Astrocyte (in vitro differentiated cells and primary cell): ENCODE results near the gene TFDP2. TPM values are rescaled to one million over a fixed set of nuclear protein-coding genes. Genes with fewer than 3 reads are reported as not detected.

Source experiments
- DNase-seq: peaks from one replicate; pipeline ENCODE4 v3.0.0-alpha.2; 2010; ENCODE audit warnings: low read depth
- FAIRE-seq: peaks from 2 replicates; lab custom pipeline; 2011; peaks lifted over from hg19 to GRCh38; lab: Jason Lieb, UNC
- H2AFZ ChIP-seq: 2 replicates; pipeline ENCODE4 v1.6.0; 2012; ENCODE audit warnings: low read depth, low read length, inconsistent platforms
- H3K27ac ChIP-seq: 2 replicates; pipeline ENCODE4 v1.5.1; 2011; ENCODE audit warnings: low read depth, low read length, inconsistent platforms
- H3K27me3 ChIP-seq: 2 replicates; pipeline ENCODE4 v1.6.0; 2011; ENCODE audit warnings: low read length, inconsistent platforms; ENCODE audit not compliant: insufficient read depth
- H3K36me3 ChIP-seq: 2 replicates; pipeline ENCODE4 v1.5.1; 2011; ENCODE audit warnings: low read length, inconsistent platforms; ENCODE audit not compliant: insufficient read depth
- H3K4me1 ChIP-seq: 2 replicates; pipeline ENCODE4 v1.5.1; 2011; ENCODE audit warnings: low read length, inconsistent platforms; ENCODE audit not compliant: insufficient read depth
- H3K4me2 ChIP-seq: 2 replicates; pipeline ENCODE4 v1.6.0; 2012; ENCODE audit warnings: low read length, inconsistent platforms
- H3K4me3 ChIP-seq: 2 replicates; pipeline ENCODE4 v1.5.1; 2011; ENCODE audit warnings: low read depth, mild to moderate bottlenecking, low read length, inconsistent platforms; ENCODE audit not compliant: insufficient read depth
- H3K79me2 ChIP-seq: 2 replicates; pipeline ENCODE4 v1.6.0; 2012; ENCODE audit warnings: mild to moderate bottlenecking, low read length, inconsistent platforms; ENCODE audit not compliant: insufficient read depth
- H3K9ac ChIP-seq: 2 replicates; pipeline ENCODE4 v1.6.0; 2012; ENCODE audit warnings: mild to moderate bottlenecking, low read length, inconsistent platforms
- H3K9me3 ChIP-seq: 2 replicates; pipeline ENCODE4 v1.5.1; 2012; ENCODE audit warnings: low read depth, mild to moderate bottlenecking, low read length, inconsistent platforms; ENCODE audit not compliant: insufficient read depth
- H4K20me1 ChIP-seq: 2 replicates; pipeline ENCODE4 v1.6.0; 2012; ENCODE audit warnings: low read length, inconsistent platforms; ENCODE audit not compliant: insufficient read depth
- H3K27ac Mint-ChIP-seq: one replicate; pipeline ENCODE4 v1.8.0; 2021; ENCODE audit warnings: mild to moderate bottlenecking, mixed read lengths; ENCODE audit not compliant: unreplicated experiment
- H3K27me3 Mint-ChIP-seq: one replicate; pipeline ENCODE4 v1.8.0; 2021; ENCODE audit warnings: low read depth, mixed read lengths; ENCODE audit not compliant: unreplicated experiment
- H3K36me3 Mint-ChIP-seq: one replicate; pipeline ENCODE4 v1.8.0; 2021; ENCODE audit warnings: low read depth, mixed read lengths; ENCODE audit not compliant: unreplicated experiment
- H3K4me1 Mint-ChIP-seq: one replicate; pipeline ENCODE4 v1.8.0; 2021; ENCODE audit warnings: low read depth, mixed read lengths; ENCODE audit not compliant: unreplicated experiment
- H3K4me3 Mint-ChIP-seq: one replicate; pipeline ENCODE4 v1.8.0; 2021; ENCODE audit warnings: mild to moderate bottlenecking, moderate library complexity, mixed read lengths; ENCODE audit not compliant: unreplicated experiment
- H3K9me3 Mint-ChIP-seq: one replicate; pipeline ENCODE4 v1.8.0; 2021; ENCODE audit warnings: mild to moderate bottlenecking, mixed read lengths; ENCODE audit not compliant: unreplicated experiment
- EZH2 ChIP-seq: IDR thresholded peaks from 2 replicates; pipeline ENCODE4 v1.6.1; 2012; ENCODE audit warnings: mild to moderate bottlenecking, low read length, inconsistent platforms; ENCODE audit not compliant: insufficient read depth
- total RNA-seq: library from RNA; stranded (reverse); gene quantifications from 2 replicates; pipeline ENCODE4 v1.2.1, GENCODE V29; 2021
- TF ChIP-seq, protein P1 (sequence below): IDR thresholded peaks from 2 replicates; pipeline ENCODE4 v1.5.1; 2011; ENCODE audit warnings: low read depth, mild to moderate bottlenecking, inconsistent platforms, low read length, moderate library complexity; ENCODE audit not compliant: insufficient read depth

The TFDP2 gene
- total RNA-seq, 1 donor from 2014 or later, result 51.0 TPM

DNA sequence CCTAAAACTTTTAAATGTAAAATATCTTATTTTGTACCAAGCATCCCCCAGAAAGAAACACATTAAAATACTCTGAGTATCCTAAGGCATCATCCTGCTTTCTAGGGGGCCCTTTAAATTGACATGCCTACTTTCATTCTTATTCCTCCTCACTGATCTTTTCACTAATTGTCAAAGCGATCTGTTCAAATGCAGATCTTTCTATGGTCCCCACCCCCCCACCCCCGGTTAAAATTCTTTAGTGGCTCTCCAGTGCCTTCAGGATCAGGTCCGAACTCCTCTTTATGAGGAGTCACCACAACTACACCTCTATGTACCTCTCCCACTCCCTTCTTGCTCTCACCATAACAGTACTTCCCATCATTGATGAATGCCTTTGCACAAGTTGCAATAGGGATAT, 19.2 kb upstream of the TFDP2 start:
- H3K4me1 Mint-ChIP-seq, result peaks cover 12% of the 10 kb centered on the region
- Histone ChIP-seq H3K27ac (no peak overlapping the region), H3K27me3 (no peaks in the 10 kb centered on the region), H4K20me1 (no peaks in the 10 kb centered on the region), H3K9me3 (no peaks in the 10 kb centered on the region), H3K4me1 (peaks cover 4% of the 10 kb centered on the region), H3K4me3 (no peak overlapping the region), H2AFZ (no peak overlapping the region), H3K79me2 (no peaks in the 10 kb centered on the region), H3K4me2 (no peak overlapping the region), H3K9ac (no peak overlapping the region), H3K36me3 (peaks cover 18% of the 10 kb centered on the region)
- no peak for FAIRE-seq
- no peaks in the 10 kb centered on the region for H3K9me3 Mint-ChIP-seq
- H3K4me3 Mint-ChIP-seq, result no peak overlapping the region
- no peak overlapping the region for H3K27ac Mint-ChIP-seq
- DNase-seq, result no peak
- peaks cover 6% of the 10 kb centered on the region for H3K36me3 Mint-ChIP-seq
- H3K27me3 Mint-ChIP-seq, result no peaks in the 10 kb centered on the region
- TF ChIP-seq EZH2, result no peak
- TF ChIP-seq, protein P1, sequence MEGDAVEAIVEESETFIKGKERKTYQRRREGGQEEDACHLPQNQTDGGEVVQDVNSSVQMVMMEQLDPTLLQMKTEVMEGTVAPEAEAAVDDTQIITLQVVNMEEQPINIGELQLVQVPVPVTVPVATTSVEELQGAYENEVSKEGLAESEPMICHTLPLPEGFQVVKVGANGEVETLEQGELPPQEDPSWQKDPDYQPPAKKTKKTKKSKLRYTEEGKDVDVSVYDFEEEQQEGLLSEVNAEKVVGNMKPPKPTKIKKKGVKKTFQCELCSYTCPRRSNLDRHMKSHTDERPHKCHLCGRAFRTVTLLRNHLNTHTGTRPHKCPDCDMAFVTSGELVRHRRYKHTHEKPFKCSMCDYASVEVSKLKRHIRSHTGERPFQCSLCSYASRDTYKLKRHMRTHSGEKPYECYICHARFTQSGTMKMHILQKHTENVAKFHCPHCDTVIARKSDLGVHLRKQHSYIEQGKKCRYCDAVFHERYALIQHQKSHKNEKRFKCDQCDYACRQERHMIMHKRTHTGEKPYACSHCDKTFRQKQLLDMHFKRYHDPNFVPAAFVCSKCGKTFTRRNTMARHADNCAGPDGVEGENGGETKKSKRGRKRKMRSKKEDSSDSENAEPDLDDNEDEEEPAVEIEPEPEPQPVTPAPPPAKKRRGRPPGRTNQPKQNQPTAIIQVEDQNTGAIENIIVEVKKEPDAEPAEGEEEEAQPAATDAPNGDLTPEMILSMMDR, result no peak

DNA sequence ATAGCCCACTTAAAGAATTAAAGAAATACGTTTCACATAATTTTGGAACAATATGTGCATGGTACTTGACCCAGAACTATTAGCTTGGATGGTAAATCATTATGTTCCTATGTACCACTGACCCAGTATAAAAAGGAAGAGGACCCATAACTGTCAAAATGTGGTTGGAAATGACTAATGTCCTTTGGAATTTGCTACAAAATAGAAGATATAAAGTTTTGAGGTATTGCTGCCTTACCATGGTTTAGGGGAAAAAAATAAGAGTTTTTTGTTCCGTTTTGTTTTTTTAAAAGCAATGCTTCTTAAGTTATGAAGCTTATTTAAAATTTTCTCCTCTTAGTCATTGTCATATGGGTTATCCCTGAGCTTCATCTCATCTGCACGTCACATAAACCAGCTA, 15.8 kb upstream of the TFDP2 start:
- Histone ChIP-seq H3K4me2 (peak overlapping the region; percentile 6), H3K9me3 (no peaks in the 10 kb centered on the region), H3K79me2 (no peaks in the 10 kb centered on the region), H3K4me1 (peaks cover 4% of the 10 kb centered on the region), H2AFZ (no peak overlapping the region), H3K9ac (no peak overlapping the region), H3K27ac (no peak overlapping the region), H4K20me1 (no peaks in the 10 kb centered on the region), H3K4me3 (no peak overlapping the region), H3K36me3 (peaks cover 15% of the 10 kb centered on the region), H3K27me3 (no peaks in the 10 kb centered on the region)
- H3K9me3 Mint-ChIP-seq, result no peaks in the 10 kb centered on the region
- H3K27me3 Mint-ChIP-seq, result no peaks in the 10 kb centered on the region
- H3K27ac Mint-ChIP-seq, result no peak overlapping the region
- no peak overlapping the region for H3K4me3 Mint-ChIP-seq
- H3K4me1 Mint-ChIP-seq, result peaks cover 12% of the 10 kb centered on the region
- FAIRE-seq, result peak; percentile 26
- TF ChIP-seq EZH2, result no peak
- TF ChIP-seq, protein P1, result no peak
- DNase-seq, result peak; percentile 4
- H3K36me3 Mint-ChIP-seq, result peaks cover 6% of the 10 kb centered on the region

DNA sequence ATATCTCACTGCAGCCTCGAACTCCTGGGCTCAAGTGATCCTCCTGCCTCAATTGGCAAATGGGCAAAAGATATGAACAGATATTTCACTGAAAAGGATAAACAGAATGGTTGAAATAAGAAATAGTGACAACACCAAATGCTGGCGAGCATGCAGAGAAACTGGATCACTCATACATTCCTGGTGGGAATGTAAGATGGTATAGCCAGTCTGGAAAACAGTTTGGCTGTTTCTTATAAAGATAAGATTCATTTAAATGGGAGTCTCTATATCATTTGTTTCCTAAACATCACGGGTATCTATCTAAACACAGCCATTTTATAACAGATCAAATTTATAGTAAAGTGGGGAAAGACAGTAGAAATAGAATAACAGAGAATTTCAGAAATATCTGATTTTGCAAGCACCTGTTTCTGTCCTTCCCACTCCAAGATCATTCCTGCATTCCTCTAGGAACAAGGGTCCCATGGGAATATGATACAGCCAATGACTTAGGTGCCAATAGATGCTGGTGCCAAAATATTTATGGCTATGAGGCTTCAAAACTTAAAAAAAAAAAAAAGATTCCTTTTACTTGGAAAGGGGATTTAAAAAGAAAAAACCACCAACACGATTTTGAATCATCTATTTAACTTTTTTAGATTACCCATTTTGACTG, 9.9 kb upstream of the TFDP2 start:
- no peaks in the 10 kb centered on the region for H3K4me1 ChIP-seq
- H3K79me2 ChIP-seq, result no peaks in the 10 kb centered on the region
- H3K4me2 ChIP-seq, result no peak overlapping the region
- H3K9me3 ChIP-seq, result no peaks in the 10 kb centered on the region
- H2AFZ ChIP-seq, result no peak overlapping the region
- H3K9me3 Mint-ChIP-seq, result no peaks in the 10 kb centered on the region
- no peaks in the 10 kb centered on the region for H3K27me3 ChIP-seq
- DNase-seq (no peak), FAIRE-seq (no peak)
- no peak overlapping the region for H3K27ac ChIP-seq
- H3K27ac Mint-ChIP-seq, result no peak overlapping the region
- H3K9ac ChIP-seq, result no peak overlapping the region
- H3K27me3 Mint-ChIP-seq, result no peaks in the 10 kb centered on the region
- peaks cover 2% of the 10 kb centered on the region for H3K36me3 Mint-ChIP-seq
- H3K4me3 ChIP-seq, result no peak overlapping the region
- TF ChIP-seq, protein P1, result no peak
- TF ChIP-seq EZH2, result no peak
- no peaks in the 10 kb centered on the region for H3K4me1 Mint-ChIP-seq
- H4K20me1 ChIP-seq, result no peaks in the 10 kb centered on the region
- no peak overlapping the region for H3K4me3 Mint-ChIP-seq
- peaks cover 3% of the 10 kb centered on the region for H3K36me3 ChIP-seq
